IMR-90 (cell line): ENCODE measurements around the gene ALDH1B1. TPM values are rescaled to one million over a fixed set of nuclear protein-coding genes. Genes with fewer than 3 reads are reported as not detected.

ENCODE experiments used
- ATAC-seq: fragments of 200-7000 bp; cut with Tn5 transposase; 2 replicates; pipeline ENCODE4 v1.9.1; 2020; ENCODE audit warnings: low read depth, mild to moderate bottlenecking, moderate library complexity
- BruUV-seq: library from RNA; stranded (reverse); fragments of 400-500 nt; replicated peaks from 2 replicates; lab custom pipeline; 2021; lab: Mats Ljungman, UMichigan
- CTCF ChIA-PET: fragments of 300-600 bp; formaldehyde crosslinking; extraction: SDS; loops from one replicate; lab custom pipeline; 2021; ENCODE audit warnings: antibody characterized with exemption; lab: Yijun Ruan, JAX
- POLR2A ChIA-PET: fragments of 300-600 bp; sonication (Branson Sonifier 250); formaldehyde crosslinking; loops from one replicate; lab custom pipeline; 2022; ENCODE audit warnings: antibody characterized with exemption; ENCODE audit not compliant: unreplicated experiment; lab: Charles Lee
- DNase-seq: peaks from one replicate; pipeline ENCODE4 v3.0.0; 2013
- H2AFZ ChIP-seq: replicated peaks from 2 replicates; pipeline ENCODE3; 2013; ENCODE audit warnings: low read length, mild to moderate bottlenecking; ENCODE audit not compliant: poor library complexity
- H2AK5ac ChIP-seq: 2 replicates; pipeline ENCODE4 v1.6.1; 2013; ENCODE audit warnings: low read depth, low read length, inconsistent platforms
- H2AK9ac ChIP-seq: replicated peaks from 2 replicates; pipeline ENCODE3; 2013; ENCODE audit warnings: mild to moderate bottlenecking, low read depth, low read length, moderate library complexity; ENCODE audit not compliant: poor library complexity
- H2BK120ac ChIP-seq: 2 replicates; pipeline ENCODE4 v1.6.1; 2013; ENCODE audit warnings: low read depth, low read length, inconsistent platforms
- H2BK15ac ChIP-seq: 3 replicates; pipeline ENCODE4 v1.6.1; 2013; ENCODE audit warnings: low read depth, low read length, inconsistent platforms
- H2BK20ac ChIP-seq: 2 replicates; pipeline ENCODE4 v1.6.1; 2013; ENCODE audit warnings: low read depth, mild to moderate bottlenecking, inconsistent platforms, low read length, moderate library complexity
- H2BK5ac ChIP-seq: 2 replicates; pipeline ENCODE4 v1.6.1; 2013; ENCODE audit warnings: mild to moderate bottlenecking, low read depth, low read length, inconsistent platforms; ENCODE audit not compliant: poor library complexity, severe bottlenecking
- H3K14ac ChIP-seq: replicated peaks from 2 replicates; pipeline ENCODE4 v1.6.1; 2013; ENCODE audit warnings: low read depth, low read length, inconsistent platforms
- H3K18ac ChIP-seq: 2 replicates; pipeline ENCODE4 v1.6.1; 2013; ENCODE audit warnings: low read depth, low read length, control low read depth
- H3K23ac ChIP-seq: 2 replicates; pipeline ENCODE4 v1.6.1; 2013; ENCODE audit warnings: low read depth, low read length, inconsistent platforms
- H3K27ac ChIP-seq: 2 replicates; pipeline ENCODE4 v1.5.1; 2013; ENCODE audit warnings: mild to moderate bottlenecking, control low read depth, low read length; ENCODE audit not compliant: insufficient read depth
- H3K27me3 ChIP-seq: 2 replicates; pipeline ENCODE4 v1.6.1; 2013; ENCODE audit warnings: low read length; ENCODE audit not compliant: control insufficient read depth, insufficient read depth
- H3K36me3 ChIP-seq: 2 replicates; pipeline ENCODE4 v1.6.1; 2013; ENCODE audit warnings: low read length, mixed read lengths; ENCODE audit not compliant: control insufficient read depth, insufficient read depth
- H3K4ac ChIP-seq: 2 replicates; pipeline ENCODE4 v1.6.1; 2013; ENCODE audit warnings: low read depth, low read length, inconsistent platforms
- H3K4me1 ChIP-seq: 2 replicates; pipeline ENCODE4 v1.6.1; 2013; ENCODE audit warnings: low read length, mixed read lengths; ENCODE audit not compliant: control insufficient read depth, insufficient read depth
- H3K4me2 ChIP-seq: 2 replicates; pipeline ENCODE4 v1.6.1; 2013; ENCODE audit warnings: low read depth, mild to moderate bottlenecking, control low read depth, low read length, moderate library complexity
- H3K4me3 ChIP-seq: 2 replicates; pipeline ENCODE4 v1.5.1; 2013; ENCODE audit warnings: low read depth, mild to moderate bottlenecking, control low read depth, low read length, moderate library complexity; ENCODE audit not compliant: insufficient read depth
- H3K56ac ChIP-seq: 2 replicates; pipeline ENCODE4 v1.6.1; 2013; ENCODE audit warnings: low read length, inconsistent platforms; ENCODE audit not compliant: insufficient read depth; ENCODE audit errors: extremely low read depth
- H3K79me1 ChIP-seq, 2 experiments: 2 replicates each; pipeline ENCODE4 v1.6.1; 2013; ENCODE audit warnings: low read length in 2 of 2, inconsistent platforms in 1 of 2, low read depth in 1 of 2
- H3K9ac ChIP-seq: 2 replicates; pipeline ENCODE4 v1.6.1; 2013; ENCODE audit warnings: low read depth, low read length, control low read depth
- H3K9me1 ChIP-seq: 2 replicates; pipeline ENCODE4 v1.6.1; 2013; ENCODE audit warnings: low read length, inconsistent platforms; ENCODE audit not compliant: insufficient read depth
- H3K9me3 ChIP-seq: 2 replicates; pipeline ENCODE4 v1.6.1; 2013; ENCODE audit warnings: low read length; ENCODE audit not compliant: control insufficient read depth, insufficient read depth
- H4K20me1 ChIP-seq: 2 replicates; pipeline ENCODE4 v1.6.1; 2013; ENCODE audit warnings: low read length, inconsistent platforms; ENCODE audit not compliant: insufficient read depth
- H4K5ac ChIP-seq: 2 replicates; pipeline ENCODE4 v1.6.1; 2013; ENCODE audit warnings: mild to moderate bottlenecking, low read depth, low read length, control low read depth
- H4K8ac ChIP-seq, 2 experiments: 2 replicates each; pipeline ENCODE4 v1.6.1; 2013; ENCODE audit warnings: low read depth in 2 of 2, low read length in 2 of 2, control low read depth in 1 of 2, inconsistent platforms in 1 of 2
- H4K91ac ChIP-seq: 2 replicates; pipeline ENCODE4 v1.6.1; 2013; ENCODE audit warnings: low read depth, low read length, inconsistent platforms; ENCODE audit not compliant: insufficient read depth
- CEBPB ChIP-seq: IDR thresholded peaks from 2 replicates; pipeline ENCODE4 v1.6.1; 2012; ENCODE audit warnings: low read depth, low read length, improper control_type of control experiment
- CHD1 ChIP-seq: IDR thresholded peaks from 2 replicates; pipeline ENCODE4 v1.6.1; 2012; ENCODE audit warnings: low read depth, low read length, improper control_type of control experiment
- MAZ ChIP-seq: IDR thresholded peaks from 2 replicates; pipeline ENCODE4 v1.6.1; 2012; ENCODE audit warnings: low read depth, mild to moderate bottlenecking, low read length, improper control_type of control experiment, moderate library complexity, borderline replicate concordance
- NFE2L2 ChIP-seq: fragments of 150-350 bp; IDR thresholded peaks from 2 replicates; pipeline ENCODE4 v1.6.1; 2016; ENCODE audit warnings: low read depth, mild to moderate bottlenecking, low read length
- POLR2A ChIP-seq: IDR thresholded peaks from 2 replicates; pipeline ENCODE4 v1.6.1; 2012; ENCODE audit warnings: mild to moderate bottlenecking, low read depth, low read length
- RCOR1 ChIP-seq: IDR thresholded peaks from 2 replicates; pipeline ENCODE4 v1.6.1; 2012; ENCODE audit warnings: mild to moderate bottlenecking, low read length, improper control_type of control experiment; ENCODE audit not compliant: insufficient replicate concordance
- RFX5 ChIP-seq: IDR thresholded peaks from 2 replicates; pipeline ENCODE4 v1.8.0; 2012; ENCODE audit warnings: low read depth, mild to moderate bottlenecking, low read length, moderate library complexity
- SMC3 ChIP-seq: fragments of 150-350 bp; IDR thresholded peaks from 2 replicates; pipeline ENCODE4 v1.6.1; 2016; ENCODE audit warnings: low read depth, mild to moderate bottlenecking, antibody characterized with exemption, low read length, moderate library complexity
- WGBS, 2 experiments: methylation state at CpG; one replicate each; pipeline versions ENCODE4 v1.1.5 to v1.1.7; 2013; ENCODE audit warnings: missing lambda C conversion rate in 2 of 2; ENCODE audit not compliant: insufficient read length in 1 of 2; ENCODE audit errors: extremely low coverage in 2 of 2; 5-methylcytosine and 5-hydroxymethylcytosine counted together
- dilution Hi-C: fragments of 300-500 bp; cut with HindIII; formaldehyde crosslinking; loops from one replicate; pipeline ENCODE4 v1.14.3; 2018; ENCODE audit warnings: low sequenced_read_pairs; ENCODE audit not compliant: unreplicated experiment
- in situ Hi-C: fragments of 300-500 bp; cut with MboI; formaldehyde crosslinking; loops from 3 replicates; pipeline ENCODE4 v1.14.3; 2019; ENCODE audit warnings: low sequenced_read_pairs, inconsistent platforms, mixed read lengths
- intact Hi-C: fragments of 100-400 bp; cut with micrococcal nuclease; formaldehyde crosslinking; loops from 2 replicates; pipeline ENCODE4 v1.10.0; 2022
- polyA plus RNA-seq, 3 experiments: library from polyadenylated mRNA; depleted of rRNA; stranded (reverse); fragments of >200 nt; gene quantifications; 2 replicates each; pipeline ENCODE4 v1.2.3, GENCODE V29; 2012; ENCODE audit warnings: low replicate concordance in 1 of 3
- total RNA-seq: library from RNA; depleted of rRNA; stranded (reverse); fragments of >200 nt; gene quantifications from 2 replicates; pipeline ENCODE4 v1.2.3, GENCODE V29; 2012

The ALDH1B1 gene
- total and polyA plus RNA-seq, 2 of the 4 experiments (the other 2 are of a cell fraction) = 29.6 to 37.6 TPM

DNA sequence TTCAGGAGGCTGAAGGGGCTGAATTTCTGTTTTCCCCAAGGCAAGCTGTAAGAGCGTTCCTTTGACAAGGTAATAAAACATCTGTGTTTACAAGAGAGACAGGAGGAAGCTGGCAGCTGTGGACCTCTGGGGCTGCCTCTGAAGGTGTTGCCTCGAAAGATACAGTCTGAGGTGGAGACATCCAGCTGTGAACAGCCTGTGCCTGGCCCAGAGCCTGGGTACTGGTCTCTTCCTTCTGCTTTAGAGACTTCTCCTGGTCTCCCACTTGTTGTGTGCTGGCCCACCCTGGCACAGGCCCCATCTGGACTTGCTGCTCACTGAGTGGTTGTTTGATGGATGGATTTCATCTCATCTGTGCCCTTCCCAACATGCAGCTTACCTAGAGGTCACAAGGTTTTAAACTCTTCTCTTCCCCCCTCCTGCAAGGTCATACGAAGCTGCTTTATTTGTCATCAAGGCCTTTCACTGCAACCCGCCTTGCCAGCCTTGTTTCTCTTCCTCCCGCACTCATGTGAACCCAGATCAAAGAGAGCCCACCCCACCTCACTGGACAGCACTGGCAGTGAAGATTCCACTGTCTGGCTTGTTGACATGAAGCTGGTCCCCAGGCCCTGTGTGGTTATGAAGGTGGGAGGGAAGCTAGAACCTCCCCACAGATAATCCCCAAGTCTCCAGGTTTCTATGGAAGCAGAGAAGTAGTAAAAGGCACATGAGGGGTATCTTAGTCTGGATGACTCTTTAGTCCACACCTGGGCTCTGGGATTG, 35.0 kb upstream of the ALDH1B1 start:
- TF ChIP-seq CHD1 (no peak), SMC3 (no peak), NFE2L2 (no peak), POLR2A (no peak), MAZ (no peak), RFX5 (no peak), RCOR1 (no peak), CEBPB (no peak)
- no peak overlapping the region for H2BK5ac ChIP-seq
- H3K9ac ChIP-seq = no peak overlapping the region
- H3K27me3 ChIP-seq = peaks cover 10% of the 10 kb centered on the region
- H2BK20ac ChIP-seq = no peak overlapping the region
- no TSS peak for BruUV-seq
- no peak overlapping the region for H3K18ac ChIP-seq
- DNase-seq = no peak
- no peak overlapping the region for H4K8ac ChIP-seq
- no peak overlapping the region for H4K91ac ChIP-seq
- H3K27ac ChIP-seq = no peak overlapping the region
- no peak overlapping the region for H2AFZ ChIP-seq
- ChIA-PET POLR2A (no interaction called here), CTCF (no interaction called here)
- in situ Hi-C loops = loop anchor here (25.0 kb wide), 1 partner anchor 870 kb away; the partner anchor contains the start of gene POLR1E
- no peak overlapping the region for H3K4me2 ChIP-seq
- H3K9me1 ChIP-seq = no peaks in the 10 kb centered on the region
- no peak overlapping the region for H3K23ac ChIP-seq
- no peaks in the 10 kb centered on the region for H3K36me3 ChIP-seq
- no peak overlapping the region for H3K4me3 ChIP-seq
- H2BK120ac ChIP-seq = no peak overlapping the region
- no peaks in the 10 kb centered on the region for H3K9me3 ChIP-seq
- dilution Hi-C loops = no loop called here
- WGBS, 2 experiments = no CpG with 5 or more reads among the region's 5 CpGs
- no peaks in the 10 kb centered on the region for H4K20me1 ChIP-seq
- no peak overlapping the region for H3K14ac ChIP-seq
- H2AK5ac ChIP-seq = no peak overlapping the region
- intact Hi-C loops = no loop called here
- no peaks in the 10 kb centered on the region for H3K79me1 ChIP-seq
- no peak for ATAC-seq
- no peaks in the 10 kb centered on the region for H3K4me1 ChIP-seq
- no peak overlapping the region for H3K4ac ChIP-seq
- no peak overlapping the region for H2AK9ac ChIP-seq
- H3K56ac ChIP-seq = no peak overlapping the region
- no peak overlapping the region for H4K5ac ChIP-seq
- H2BK15ac ChIP-seq = no peak overlapping the region
